K562 (cell line): ENCODE results near the gene TBX1. TPM values are rescaled to one million over a fixed set of nuclear protein-coding genes. Genes with fewer than 3 reads are reported as not detected.

Experiments used
- ARHGAP35 ChIP-seq: fragments of 450-650 bp; IDR thresholded peaks from 2 replicates; pipeline ENCODE4 v1.6.1; 2018; ENCODE audit not compliant: partially characterized antibody
- ARID3B ChIP-seq: fragments of 250-450 bp; sonication (Bioruptor Pico); IDR thresholded peaks from 2 replicates; pipeline ENCODE4 v1.4.0; 2020; ENCODE audit warnings: borderline replicate concordance
- BCL6 ChIP-seq: fragments of 250-450 bp; sonication (Bioruptor Pico); IDR thresholded peaks from 2 replicates; pipeline ENCODE4 v1.4.0; 2020
- BCLAF1 ChIP-seq, 2 experiments: fragments of 450-650 bp in 1 of 2; IDR thresholded peaks; 2 replicates each; pipeline ENCODE4 v1.6.1; 2011 to 2017; ENCODE audit warnings: low read depth in 2 of 2, antibody characterized with exemption in 1 of 2, borderline replicate concordance in 1 of 2, low read length in 1 of 2, mild to moderate bottlenecking in 1 of 2, mixed read lengths in 1 of 2; ENCODE audit not compliant: control insufficient read depth in 1 of 2
- CBFA2T3 ChIP-seq: fragments of 450-650 bp; IDR thresholded peaks from 2 replicates; pipeline ENCODE4 v1.6.1; 2017
- E2F1 ChIP-seq: sonication (generic); formaldehyde crosslinking; IDR thresholded peaks from 2 replicates; pipeline ENCODE4 v1.8.1; 2023; ENCODE audit warnings: mild to moderate bottlenecking, missing genetic modification reagents, moderate library complexity
- E2F3 ChIP-seq: fragments of 250-450 bp; sonication (Bioruptor Pico); IDR thresholded peaks from 2 replicates; pipeline ENCODE4 v1.4.0; 2020; ENCODE audit warnings: mild to moderate bottlenecking
- ELF4 ChIP-seq: fragments of 450-650 bp; formaldehyde crosslinking; IDR thresholded peaks from 2 replicates; pipeline ENCODE4 v1.4.0; 2022; ENCODE audit warnings: missing genetic modification characterization
- HDGF ChIP-seq: fragments of 450-650 bp; IDR thresholded peaks from 2 replicates; pipeline ENCODE4 v1.6.1; 2016
- HES1 ChIP-seq: fragments of 450-650 bp; IDR thresholded peaks from 2 replicates; pipeline ENCODE4 v1.6.1; 2016; ENCODE audit warnings: low read depth, mild to moderate bottlenecking, moderate library complexity
- KDM5B ChIP-seq: fragments of 200-600 bp; sonication (generic); IDR thresholded peaks from 2 replicates; pipeline ENCODE4 v1.6.1; 2012; ENCODE audit warnings: low read depth, mild to moderate bottlenecking, moderate library complexity, low read length, control low read depth, inconsistent platforms; ENCODE audit not compliant: insufficient replicate concordance
- MAFF ChIP-seq: IDR thresholded peaks from 2 replicates; pipeline ENCODE4 v1.6.1; 2012; ENCODE audit warnings: low read length, improper control_type of control experiment
- MLLT1 ChIP-seq, 2 experiments: fragments of 450-650 bp; IDR thresholded peaks; 2 replicates each; pipeline ENCODE4 v1.6.1; 2016
- PATZ1 ChIP-seq: fragments of 250-450 bp; sonication (Bioruptor Pico); IDR thresholded peaks from 2 replicates; pipeline ENCODE4 v1.5.0; 2020; ENCODE audit warnings: mild to moderate bottlenecking, borderline replicate concordance
- PHF20 ChIP-seq: fragments of 450-650 bp; IDR thresholded peaks from 2 replicates; pipeline ENCODE4 v1.6.1; 2018; ENCODE audit not compliant: partially characterized antibody
- POLR3G ChIP-seq: IDR thresholded peaks from 2 replicates; pipeline ENCODE4 v1.6.1; 2011; ENCODE audit not compliant: insufficient read length, insufficient replicate concordance; ENCODE audit errors: extremely low read depth
- RHOXF2B ChIP-seq: fragments of 250-450 bp; sonication (Bioruptor Pico); conservative IDR thresholded peaks from 2 replicates; pipeline ENCODE4 v1.5.1; 2021
- polyA plus RNA-seq, 8 experiments: library from polyadenylated mRNA; depleted of rRNA in 4 of 8; stranded (reverse) in 5 of 8; unstranded in 3 of 8; fragments of >200 nt; fragmentation: Nextera tagmentation in 2 of 8; fragmentation: Illumina TruSeq in 1 of 8; extraction: Ambion mirVana in 2 of 8; extraction: Trizol in 1 of 8; gene quantifications; 2 replicates each; pipeline versions ENCODE4 v1.2.1 to v1.2.3, GENCODE V29; 2011 to 2014; ENCODE audit warnings: inconsistent platforms in 1 of 8, missing spikeins in 1 of 8
- total RNA-seq, 7 experiments: library from RNA; depleted of rRNA in 6 of 7; stranded (reverse); fragments of >200 nt in 6 of 7; fragmentation: Illumina TruSeq in 2 of 7; extraction: Trizol in 2 of 7; gene quantifications; 2 replicates each; pipeline versions ENCODE4 v1.2.1 to v1.2.3, GENCODE V29; 2011 to 2021; ENCODE audit warnings: low replicate concordance in 1 of 7

The TBX1 gene
- total and polyA plus RNA-seq, 9 of the 15 experiments (the other 6 are each of a cell fraction or from before 2014, with no cell fraction given): 0.07 to 35.0 (median 3.9) TPM

GRCh38 chr22:19816372-19817119 lies 56.0 kb downstream of the TBX1 start (continued):
- 0 out of 2 replicates have a peak, but pooled peaks have one; percentile 4 for TF ChIP-seq E2F1 (CRISPR knock-in tag)
- TF ChIP-seq HDGF: peak; percentile 100
- no peak for TF ChIP-seq POLR3G
- peak in 1 of 2 experiments; percentile 75; a peak in 1 of 4 replicates for TF ChIP-seq BCLAF1 (IDR thresholded peaks at IDR 0.05; ENCODE audit: borderline replicate concordance in 1 of 2, control insufficient read depth in 1 of 2, low read depth in 2 of 2, low read length in 1 of 2)
- TF ChIP-seq HES1: no peak
- TF ChIP-seq E2F3 (CRISPR knock-in tag): peak; percentile 18; the same call in 1 of the 2 replicates
- TF ChIP-seq KDM5B: peak; percentile 20
- no peak for TF ChIP-seq BCL6
- TF ChIP-seq ELF4 (CRISPR knock-in tag): peak; percentile 79; the same call in 1 of the 2 replicates
- no peak for TF ChIP-seq RHOXF2B (CRISPR knock-in tag)
- TF ChIP-seq PATZ1 (CRISPR knock-in tag): no peak
- TF ChIP-seq MLLT1 (IDR thresholded peaks at IDR 0.05): peak; percentile 63 to 87; a peak in 2 of 4 replicates
- TF ChIP-seq ARHGAP35: peak; percentile 90
- TF ChIP-seq PHF20: peak; percentile 45
- TF ChIP-seq CBFA2T3: no peak
- no peak for TF ChIP-seq MAFF
- no peak for TF ChIP-seq ARID3B (CRISPR knock-in tag)
